NOMO-1 treated with dmso at 0.1 percent for 144 hours (cell line): ENCODE data around the gene DHCR7.

ENCODE experiments used
- DNase-seq: peaks from one replicate; lab custom pipeline; 2025; ENCODE audit not compliant: unreplicated experiment; lab: John Stamatoyannopoulos, UW

DHCR7 gene

DNA sequence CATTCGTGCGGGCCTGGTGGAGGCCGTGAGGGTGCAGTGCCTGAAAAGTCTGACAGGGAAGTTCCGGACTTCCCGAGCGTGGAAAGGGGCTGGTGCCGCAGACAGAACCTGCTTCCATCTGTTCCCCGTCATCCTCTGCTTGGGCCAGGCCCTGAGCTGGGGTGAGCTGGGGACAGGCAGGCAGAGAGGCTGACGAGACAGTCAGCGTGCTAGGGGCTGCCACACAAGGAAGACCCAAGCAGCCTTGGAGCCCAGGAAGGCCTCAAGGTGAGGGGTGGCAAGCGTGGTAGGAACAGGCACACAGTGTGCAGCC, 30.3 kb upstream of the DHCR7 start:
- no peak for DNase-seq

DNA sequence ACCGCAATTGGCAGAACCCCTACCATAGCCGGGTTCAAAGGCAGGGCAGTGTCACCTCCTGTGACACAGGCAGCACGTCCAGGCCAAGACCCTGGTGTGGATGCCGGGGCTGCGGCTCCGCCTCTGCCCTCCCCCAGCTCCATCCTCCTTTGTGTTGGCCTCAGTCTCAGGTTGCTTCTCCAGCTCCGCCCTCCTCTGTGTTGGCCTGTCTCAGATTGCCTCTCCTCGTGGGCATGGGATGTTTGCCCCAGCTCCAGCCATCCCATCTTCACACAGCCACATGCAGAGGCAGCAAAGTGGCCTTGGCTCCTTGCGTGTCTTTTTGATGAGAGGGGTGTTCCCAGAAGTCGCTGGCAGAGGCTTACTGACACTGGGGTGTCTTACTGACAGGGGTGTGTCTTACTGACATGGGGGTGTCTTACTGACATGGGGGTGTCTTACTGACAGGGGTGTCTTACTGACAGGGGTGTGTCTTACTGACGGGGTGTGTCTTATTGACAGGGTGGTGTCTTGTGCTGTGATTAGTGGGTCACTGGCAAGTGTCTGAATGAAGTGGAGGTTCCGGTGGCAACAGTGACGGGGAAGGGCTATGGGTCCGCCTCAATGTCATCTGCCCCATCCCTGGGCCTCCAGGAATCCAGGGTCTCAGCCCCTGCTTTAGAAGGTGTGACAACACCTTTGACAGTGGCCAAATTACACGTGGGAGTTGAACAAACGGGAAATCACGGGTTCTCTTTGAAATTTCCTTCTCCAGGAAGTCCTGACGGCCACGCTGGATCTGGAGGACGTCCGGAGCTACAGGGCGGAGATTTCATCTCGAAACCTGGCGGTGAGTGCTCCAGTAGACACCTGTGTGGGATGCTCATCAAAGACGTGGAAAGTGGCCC, 29.7 kb upstream of the DHCR7 start:
- no peak for DNase-seq

DNA sequence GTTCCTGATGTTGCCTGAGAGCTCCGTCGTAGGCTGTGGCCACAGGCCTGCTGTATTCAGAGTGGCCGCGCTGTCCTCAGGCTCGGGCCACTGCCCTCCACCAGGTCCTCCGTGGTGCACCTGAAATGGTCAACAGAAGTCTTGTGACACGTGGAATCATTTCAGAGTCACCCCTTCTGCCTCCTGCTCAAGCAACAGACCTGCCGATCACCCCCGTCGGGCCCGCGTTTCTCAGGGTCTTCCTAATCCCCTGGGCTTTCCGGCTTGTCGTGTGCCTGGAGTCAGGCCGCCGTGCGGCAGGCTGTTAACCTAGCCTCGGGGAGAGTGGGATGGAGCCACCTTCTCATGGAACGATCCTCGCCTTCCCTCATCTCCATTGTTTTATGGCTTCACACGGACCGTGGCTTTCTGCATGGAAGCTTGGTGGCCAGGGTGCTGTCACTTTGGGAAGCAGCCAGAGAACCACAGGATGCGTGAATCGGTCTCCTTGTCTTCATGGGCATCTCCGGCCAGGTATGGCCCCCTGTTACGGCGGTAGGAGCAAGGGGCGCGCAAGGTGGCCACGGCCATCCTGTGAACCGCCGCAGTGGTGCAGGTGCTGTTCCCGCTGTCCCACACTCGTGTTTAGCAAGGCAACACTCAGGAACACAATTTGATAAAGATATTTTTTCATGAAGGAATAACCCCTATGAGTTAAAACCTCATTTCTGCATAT, 28.9 kb upstream of the DHCR7 start:
- no peak for DNase-seq

DNA sequence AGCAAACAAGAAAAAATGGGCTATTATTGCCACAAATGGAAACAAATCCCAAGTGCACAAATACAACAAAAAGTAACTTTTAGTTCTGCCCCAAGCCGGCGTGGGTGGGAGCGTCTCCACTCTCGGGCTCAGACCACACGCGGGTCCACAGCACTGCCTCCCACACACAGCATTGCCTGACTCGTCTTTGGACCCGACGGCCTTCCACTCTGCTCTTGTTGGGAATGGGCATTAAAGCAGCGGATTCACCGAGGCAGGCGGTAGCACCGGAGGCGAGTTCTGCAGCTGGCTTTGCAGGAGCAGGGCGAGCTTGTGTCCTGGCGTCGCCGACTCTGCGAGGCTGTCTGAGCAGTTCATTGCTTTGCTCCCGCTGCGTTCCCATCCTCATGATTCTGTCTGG, 27.8 kb upstream of the DHCR7 start:
- DNase-seq = no peak

DNA sequence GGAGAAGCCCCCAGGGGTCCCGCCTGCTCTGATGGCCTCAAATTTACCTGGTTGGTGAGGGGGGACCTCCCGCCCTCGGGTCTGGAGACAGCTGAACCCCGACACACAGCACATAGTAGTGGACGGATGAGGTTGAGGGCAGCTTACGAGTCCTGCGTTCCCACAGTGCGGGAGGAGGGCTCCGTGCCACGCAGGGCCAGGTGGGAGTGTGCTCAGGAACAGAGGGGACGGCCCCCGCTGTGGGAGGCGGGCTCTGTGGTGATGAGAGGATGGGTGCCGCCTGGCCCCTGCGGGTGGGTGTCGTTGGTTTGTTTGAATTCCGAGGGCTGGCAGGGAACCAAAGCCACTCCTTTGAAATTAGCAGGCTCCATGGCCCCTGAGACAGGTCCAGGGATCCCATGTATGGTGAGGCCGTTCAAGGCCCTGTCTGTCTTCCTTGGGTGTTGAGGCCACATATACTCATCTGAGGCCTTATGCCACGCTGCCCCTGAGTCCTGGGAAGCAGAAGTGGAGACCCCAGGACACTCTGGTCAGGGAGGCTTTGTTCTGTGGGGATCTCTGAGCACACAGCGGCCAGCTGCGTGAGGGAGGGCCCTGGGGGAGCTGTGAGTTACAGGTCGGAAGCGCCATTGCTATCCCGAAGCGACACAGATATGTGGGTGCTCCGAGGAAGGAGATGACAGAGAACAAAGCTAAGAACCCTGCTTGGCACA, 26.7 kb upstream of the DHCR7 start:
- DNase-seq = no peak

DNA sequence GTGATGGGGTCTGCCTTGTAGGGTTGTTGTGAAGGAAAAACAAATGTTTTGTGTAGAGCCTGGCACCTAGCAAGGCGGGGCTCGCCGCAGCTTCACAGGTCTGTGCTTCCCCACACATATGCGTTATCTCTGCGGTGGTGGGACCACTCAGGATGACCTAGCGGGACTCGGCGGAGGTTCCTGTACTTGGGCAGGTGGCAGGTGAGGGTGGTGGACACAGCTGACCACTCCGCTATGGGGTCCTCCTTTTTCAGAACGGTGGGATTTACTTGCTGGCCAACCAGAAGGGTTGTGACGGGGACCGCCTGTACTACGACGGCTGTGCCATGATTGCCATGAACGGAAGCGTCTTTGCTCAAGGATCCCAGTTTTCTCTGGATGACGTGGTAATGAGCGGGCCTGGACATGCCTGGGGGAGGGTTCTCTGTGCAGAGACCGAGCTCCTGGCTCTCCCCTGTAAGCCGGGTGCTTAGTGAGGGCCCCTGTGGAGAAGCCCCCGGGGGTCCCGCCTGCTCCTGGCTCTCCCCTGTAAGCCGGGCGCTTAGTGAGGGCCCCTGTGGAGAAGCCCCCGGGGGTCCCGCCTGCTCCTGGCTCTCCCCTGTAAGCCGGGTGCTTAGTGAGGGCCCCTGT, 26.1 kb upstream of the DHCR7 start:
- no peak for DNase-seq

DNA sequence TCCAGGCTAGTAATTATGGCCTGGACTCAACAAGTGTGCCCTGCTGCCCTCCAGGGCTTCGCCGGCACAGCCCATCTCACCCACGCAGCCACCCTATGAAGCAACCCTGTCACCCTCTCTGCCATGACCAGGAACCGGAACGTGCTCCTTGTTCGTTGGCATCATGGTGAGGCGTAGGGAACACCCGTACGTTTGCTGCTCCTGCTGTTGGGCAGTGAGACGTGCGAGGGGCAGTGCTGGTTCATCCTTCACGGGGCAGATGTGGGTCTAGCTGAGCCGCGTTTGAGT, 25.5 kb upstream of the DHCR7 start:
- no peak for DNase-seq

DNA sequence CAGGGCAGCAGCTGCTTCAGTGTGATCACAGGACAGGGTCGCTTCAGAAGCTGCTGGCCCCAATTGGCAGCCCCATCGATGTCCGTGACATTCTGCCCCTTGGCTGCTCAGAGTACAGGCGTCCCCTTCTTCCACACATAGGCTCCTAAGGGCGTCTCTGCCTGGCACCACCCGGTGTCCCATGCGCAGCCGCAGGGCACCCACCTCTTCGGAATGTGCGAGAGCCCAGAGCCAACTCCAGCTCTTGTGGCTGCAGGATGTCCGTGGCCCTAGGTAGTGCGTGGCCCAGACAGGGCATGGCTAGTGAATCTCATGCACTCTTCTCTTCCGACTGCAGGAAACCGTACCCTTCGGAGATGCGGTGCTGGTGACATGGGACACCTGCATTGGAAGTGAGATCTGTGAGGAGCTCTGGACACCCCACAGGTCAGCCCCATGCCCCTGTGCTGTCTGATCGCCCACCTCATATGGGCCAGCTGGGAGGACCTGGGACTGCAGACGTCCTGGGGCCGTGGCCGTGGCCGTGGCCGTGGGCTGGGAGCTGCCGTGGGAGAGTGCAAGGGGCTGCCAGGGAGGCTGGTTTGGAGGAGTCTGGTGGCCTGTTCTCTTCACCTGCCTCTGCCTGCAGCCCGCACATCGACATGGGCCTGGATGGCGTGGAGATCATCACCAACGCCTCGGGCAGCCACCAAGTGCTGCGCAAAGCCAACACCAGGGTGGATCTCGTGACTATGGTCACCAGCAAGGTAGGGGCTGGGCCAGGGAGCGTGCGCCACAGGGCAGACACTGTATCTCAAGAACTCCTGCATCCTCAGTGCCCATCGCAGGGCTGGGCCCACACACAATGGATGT, 25.0 kb upstream of the DHCR7 start:
- DNase-seq = no peak

DNA sequence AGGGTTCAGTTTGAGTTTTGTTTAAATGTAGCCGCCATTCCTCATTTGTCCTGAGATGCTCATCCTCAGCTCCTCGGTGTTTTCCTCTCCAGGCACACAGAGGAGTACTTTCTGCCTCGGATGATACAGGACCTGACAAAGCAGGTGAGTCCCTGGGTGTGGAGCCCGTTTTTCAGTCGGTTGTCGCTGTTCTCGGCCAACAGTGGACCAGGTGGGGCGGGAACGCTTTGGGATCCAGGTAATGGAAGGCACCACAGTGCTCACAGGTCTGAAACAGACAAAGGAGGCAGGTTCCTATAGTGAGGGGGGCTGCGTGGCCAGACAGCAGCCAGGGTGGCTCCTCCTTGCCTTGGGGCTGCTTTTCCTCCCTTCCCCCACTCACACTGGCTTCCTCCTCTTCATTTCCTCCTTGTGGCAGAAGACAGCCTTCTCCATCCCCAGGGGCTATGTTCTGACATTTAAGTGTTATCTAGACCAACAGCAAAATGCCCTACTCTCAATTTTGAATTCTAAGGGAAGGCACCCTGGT, 24.2 kb upstream of the DHCR7 start:
- DNase-seq = no peak

DNA sequence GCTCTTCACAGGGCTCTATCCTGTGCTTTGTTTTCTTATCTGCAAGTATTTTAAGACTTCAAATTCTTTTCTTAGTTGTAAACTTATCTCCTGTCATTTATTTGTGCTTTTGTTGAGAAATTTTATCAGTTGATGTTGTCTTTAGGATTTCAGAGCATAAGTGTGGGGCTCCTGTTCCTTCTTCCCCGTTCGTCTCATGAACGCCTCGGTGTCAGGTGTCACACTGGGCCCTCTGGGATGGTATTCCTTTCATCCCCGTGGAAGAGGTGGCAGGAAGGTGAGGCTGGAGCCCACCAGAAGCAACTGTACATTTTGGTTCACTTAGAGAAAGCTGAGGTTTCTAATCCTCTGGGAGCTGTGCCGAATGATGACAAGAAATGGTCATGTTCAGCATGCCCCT, 22.8 kb upstream of the DHCR7 start:
- no peak for DNase-seq

DNA sequence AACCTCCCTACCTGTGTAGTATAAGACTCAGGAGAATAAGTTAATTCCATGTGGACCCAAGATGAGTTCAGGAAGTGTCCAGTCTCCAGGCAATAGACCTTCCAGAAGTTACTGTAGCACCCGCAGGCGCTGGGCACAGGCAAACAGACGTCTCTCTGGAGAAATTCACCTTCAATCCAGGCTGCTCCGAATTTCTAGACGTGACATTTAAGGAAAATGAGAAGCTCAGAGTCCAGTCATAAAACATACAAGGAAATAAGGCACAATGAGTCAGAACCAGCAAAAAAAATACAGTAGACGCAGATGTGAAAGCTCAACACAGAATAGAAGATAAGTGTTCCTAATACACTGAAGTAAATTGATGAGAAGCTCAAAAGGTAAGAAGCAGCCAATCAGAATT, 19.0 kb upstream of the DHCR7 start:
- no peak for DNase-seq

DNA sequence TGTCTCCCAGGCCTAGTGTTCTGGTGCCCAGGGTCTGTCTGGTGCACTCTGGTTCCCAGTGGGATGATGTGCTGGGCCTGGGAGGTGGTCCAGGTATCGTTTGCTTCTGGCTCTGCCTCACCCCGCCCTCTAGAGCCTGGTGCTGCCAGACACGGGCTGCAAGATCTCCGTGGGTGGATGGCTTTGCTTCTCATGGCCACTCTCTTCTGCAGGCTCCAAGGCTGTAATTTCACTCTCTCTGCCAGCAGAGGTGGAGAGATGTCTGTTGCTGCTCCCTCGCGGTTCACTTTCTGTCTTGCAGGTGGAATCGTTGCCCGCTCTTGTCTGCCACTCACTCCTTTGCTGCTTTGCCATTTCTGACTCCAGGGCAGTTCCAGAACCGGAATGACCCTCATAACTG, 18.2 kb upstream of the DHCR7 start:
- DNase-seq = no peak

DNA sequence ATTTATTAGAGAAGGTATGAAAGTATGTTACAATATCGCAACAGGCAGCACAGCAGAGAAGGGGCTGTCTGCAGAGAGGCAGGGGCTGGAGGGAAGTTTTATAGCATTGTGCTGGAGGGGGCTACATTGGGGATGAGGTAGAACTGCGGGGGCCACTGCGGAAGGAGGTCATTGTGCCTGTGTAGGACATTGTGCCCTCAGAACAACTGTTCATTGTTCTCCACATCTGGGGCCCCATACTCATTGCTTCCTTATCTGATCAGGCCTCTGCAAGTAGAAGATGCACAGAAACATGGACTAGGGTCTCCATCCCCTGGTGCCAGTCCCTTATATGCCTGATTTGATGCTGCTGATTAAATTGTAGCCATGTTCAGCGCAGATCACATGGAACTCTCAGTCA, 16.9 kb upstream of the DHCR7 start:
- no peak for DNase-seq

DNA sequence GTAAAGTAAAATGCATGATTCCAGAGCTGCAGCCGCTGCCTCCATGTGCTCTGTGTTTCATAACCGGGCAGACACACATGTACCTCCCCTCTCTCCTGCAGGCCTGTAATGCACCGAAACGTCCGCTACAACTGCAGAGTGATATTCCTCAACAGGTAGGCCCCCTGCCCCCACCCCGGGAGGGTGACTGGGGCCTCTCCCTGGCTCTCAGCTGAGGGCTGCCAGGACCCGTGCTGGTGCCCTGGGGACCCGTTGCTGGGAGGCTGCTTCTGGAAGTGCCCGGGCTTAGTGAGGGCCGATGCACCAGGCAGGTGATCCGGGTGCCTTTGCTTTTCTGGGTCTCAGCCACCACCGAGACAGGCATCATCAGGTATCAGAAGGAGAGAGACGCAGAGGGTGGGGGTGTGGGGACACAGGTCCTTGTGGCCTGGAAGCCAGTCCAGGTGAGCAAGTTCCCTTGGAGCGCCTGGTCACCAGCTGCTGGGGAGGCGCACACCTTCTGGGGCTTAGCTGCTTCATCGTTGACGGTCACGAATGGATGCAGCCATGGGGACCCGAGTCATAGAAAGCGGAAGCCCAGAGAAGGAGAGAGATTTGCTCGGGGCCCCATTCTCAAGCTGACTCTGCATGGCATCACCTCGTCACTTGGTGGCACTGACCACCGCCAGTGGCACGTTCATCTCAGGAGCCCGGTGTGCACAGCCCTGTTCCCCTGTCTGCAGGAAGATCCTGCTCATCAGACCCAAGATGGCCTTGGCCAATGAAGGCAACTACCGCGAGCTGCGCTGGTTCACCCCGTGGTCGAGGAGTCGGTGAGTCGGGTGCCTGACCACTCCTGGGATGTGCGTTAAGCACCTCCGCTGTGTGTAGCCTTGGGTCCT, 15.4 kb upstream of the DHCR7 start:
- no peak for DNase-seq

DNA sequence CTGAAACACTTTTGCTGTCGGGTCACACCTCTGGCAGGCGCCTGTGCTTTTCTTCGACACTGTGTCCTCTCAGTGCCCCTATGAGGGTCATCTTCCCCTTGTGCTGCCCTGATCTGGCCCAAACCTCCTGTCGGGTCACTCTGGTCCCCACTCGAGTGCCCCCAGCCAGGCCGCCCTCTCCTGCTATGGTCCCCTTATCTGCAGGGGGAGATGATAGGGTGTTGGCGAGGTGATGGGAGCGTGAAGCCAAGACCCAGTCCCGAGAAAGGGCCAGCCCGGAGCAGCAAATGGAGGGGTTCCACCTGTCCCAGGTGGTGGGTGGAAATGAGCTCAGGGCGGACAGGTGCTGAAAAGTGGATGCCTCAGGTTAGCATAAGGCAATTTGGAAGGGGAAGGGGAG, 14.5 kb upstream of the DHCR7 start:
- DNase-seq = no peak

DNA sequence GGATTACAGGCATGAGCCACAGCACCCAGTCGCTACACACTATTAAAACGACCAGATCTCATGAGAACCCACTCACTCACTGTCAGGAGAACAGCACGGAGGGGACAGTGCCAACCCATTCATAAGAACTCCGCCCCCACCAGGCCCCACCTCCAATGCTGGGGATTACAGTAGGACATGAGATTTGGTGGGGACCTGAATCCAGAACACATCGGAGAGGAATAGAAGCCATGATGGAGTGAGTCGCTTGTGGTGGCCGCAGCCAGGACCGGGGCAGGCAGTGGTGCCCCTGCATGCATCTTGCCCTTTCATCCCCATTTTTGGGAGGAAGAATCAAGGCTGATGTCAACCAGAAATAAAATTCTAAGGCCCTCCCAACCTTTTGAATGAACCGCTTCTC, 13.5 kb upstream of the DHCR7 start:
- DNase-seq = no peak

DNA sequence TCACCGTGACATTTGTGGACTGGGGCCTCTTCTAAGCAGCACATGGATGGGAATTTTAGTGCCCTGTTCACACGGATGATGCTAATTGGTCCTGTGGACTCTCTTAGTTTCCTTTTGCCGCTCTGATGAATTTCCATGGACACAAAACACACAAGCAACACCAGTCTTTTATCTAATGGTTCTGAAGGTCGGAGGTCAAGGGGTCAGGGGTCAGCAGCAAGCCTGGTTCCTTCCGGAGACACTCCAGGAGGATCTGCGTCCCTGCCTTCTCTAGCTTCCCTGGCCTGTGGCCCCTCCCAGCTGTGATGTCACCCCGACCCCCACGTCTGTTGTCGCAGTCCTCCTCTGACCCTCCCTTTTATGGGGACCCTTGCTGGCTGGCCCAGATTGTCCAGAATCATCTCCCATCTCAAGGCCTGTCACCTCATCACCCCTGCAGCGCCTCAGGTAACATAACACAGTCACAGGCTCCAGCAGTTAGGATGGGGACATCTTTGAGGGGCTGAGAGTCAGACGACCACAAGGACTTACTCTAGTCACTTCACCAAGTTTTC, 11.7 kb upstream of the DHCR7 start:
- no peak for DNase-seq

DNA sequence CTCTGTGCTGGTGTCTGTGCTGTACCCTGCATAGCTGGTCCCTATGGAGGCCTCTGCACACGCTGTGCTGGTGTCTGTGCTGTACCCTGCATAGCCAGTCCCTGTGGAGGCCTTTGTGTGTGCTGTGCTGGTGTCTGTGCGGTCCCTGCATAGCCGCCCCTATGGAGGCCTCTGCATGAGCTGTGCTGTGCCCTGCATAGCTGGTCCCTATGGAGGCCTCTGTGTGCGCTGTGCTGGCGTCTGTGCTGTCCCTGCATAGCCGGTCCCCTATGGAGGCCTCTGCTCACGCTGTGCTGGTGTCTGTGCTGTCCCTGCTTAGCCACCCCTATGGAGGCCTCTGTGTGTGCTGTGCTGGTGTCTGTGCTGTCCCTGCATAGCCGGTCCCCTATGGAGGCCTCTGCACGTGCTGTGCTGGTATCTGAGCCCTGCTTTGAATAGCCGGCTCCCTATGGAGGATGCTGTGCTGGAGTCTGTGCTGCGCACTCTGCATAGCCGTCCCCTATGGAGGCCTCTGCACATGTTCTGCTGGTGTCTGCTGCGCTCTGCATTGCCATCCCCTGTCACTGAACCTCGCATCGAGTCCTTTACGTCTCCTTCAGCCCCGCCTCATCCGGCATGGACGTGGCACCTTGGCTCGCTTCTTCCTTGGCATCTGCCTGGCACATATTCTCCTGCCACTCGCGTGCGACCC, 11.0 kb upstream of the DHCR7 start:
- DNase-seq = no peak
